ENCODE results near the gene DIPK1B. TPM values are rescaled to one million over a fixed set of nuclear protein-coding genes. Genes with fewer than 3 reads are reported as not detected.

Gene DIPK1B
- total RNA-seq, 4 donors from 2014 or later, result 3.2 to 26.3 (median 21.0) TPM

DNA sequence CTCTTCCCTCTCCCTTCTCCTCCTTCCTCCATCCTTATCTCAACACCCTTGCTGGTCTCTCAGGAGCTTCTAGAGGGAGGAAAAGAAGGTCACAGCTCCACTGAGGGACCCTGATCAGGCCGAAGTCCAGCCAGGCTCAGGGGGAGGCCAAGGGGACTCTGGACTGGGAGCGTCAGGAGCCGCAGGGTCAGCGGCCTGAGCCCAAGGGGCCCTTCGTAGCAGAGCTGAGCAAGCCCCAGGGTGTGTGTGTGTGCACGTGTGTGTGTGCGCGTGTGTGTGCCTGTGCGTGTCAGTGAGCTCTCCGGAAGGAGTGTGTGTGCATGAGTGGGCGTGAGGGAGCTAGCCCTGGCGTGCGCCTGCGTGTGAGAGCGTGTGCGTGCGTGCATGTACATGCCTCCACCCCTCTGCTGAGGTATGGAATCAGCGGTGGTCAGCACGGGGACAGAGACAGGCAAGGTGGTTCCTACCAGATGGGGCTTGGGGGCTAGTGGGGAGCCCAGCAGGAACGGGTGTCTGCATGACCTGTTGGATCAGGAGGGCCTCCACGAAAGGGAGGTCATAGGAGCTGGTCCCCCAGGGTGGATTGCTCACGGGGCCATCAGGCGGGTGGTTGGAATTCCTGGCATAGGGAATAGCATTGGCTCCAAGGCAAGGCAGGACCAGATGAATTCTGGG is 15.1 kb upstream of the DIPK1B start:
- Histone ChIP-seq H3K4me3 (no peak overlapping the region), H3K4me1 (no peaks in the 10 kb centered on the region), H3K27me3 (no peaks in the 10 kb centered on the region), H3K36me3 (no peaks in the 10 kb centered on the region), H3K9me3 (no peaks in the 10 kb centered on the region), H3K27ac (no peak overlapping the region)
- intact Hi-C loops (cut with DNase I; ENCODE audit: low total_unique reads), result no loop called here
- TF ChIP-seq, protein P1, sequence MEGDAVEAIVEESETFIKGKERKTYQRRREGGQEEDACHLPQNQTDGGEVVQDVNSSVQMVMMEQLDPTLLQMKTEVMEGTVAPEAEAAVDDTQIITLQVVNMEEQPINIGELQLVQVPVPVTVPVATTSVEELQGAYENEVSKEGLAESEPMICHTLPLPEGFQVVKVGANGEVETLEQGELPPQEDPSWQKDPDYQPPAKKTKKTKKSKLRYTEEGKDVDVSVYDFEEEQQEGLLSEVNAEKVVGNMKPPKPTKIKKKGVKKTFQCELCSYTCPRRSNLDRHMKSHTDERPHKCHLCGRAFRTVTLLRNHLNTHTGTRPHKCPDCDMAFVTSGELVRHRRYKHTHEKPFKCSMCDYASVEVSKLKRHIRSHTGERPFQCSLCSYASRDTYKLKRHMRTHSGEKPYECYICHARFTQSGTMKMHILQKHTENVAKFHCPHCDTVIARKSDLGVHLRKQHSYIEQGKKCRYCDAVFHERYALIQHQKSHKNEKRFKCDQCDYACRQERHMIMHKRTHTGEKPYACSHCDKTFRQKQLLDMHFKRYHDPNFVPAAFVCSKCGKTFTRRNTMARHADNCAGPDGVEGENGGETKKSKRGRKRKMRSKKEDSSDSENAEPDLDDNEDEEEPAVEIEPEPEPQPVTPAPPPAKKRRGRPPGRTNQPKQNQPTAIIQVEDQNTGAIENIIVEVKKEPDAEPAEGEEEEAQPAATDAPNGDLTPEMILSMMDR (IDR thresholded peaks at IDR 0.05), result no peak
- no peak for TF ChIP-seq POLR2A (IDR thresholded peaks at IDR 0.05)
- no peak for DNase-seq

DNA sequence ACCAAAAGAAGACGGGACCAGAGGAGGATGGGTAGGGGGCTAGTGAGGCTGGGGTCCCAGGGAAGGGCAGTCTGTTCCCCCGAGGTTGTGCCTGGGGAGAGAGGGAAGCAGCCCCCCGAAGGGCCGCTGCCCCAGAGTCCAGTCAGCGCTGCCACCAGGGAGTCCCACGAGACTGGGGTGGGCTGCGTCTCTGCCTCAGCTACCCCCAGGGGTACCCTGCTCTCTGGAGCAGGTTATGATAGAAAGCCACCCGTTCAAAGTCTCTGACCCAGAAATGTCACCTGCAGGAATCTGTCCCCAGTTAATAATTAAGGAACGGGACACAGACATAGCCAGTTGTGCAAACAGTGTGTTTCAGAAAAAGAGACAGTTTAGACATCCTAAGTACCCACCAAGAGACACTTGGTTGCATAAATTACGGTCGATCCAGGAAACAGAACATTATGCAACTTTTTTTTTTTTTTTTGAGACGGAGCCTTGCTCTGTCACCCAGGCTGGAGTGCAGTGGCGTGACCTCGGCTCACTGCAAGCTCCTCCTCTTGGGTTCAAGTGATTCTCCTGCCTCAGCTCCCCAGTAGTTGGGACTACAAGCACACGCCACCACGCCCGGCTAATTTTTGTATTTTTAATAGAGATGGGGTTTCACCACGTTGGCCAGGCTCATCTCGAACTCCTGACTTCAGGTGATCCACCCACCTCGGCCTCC is 14.4 kb upstream of the DIPK1B start:
- Histone ChIP-seq H3K9me3 (no peaks in the 10 kb centered on the region), H3K36me3 (no peaks in the 10 kb centered on the region), H3K27me3 (no peaks in the 10 kb centered on the region), H3K27ac (no peak overlapping the region), H3K4me3 (no peak overlapping the region), H3K4me1 (no peaks in the 10 kb centered on the region)
- no peak for DNase-seq
- intact Hi-C loops (cut with DNase I; ENCODE audit: low total_unique reads), result no loop called here
- no peak for TF ChIP-seq POLR2A (IDR thresholded peaks at IDR 0.05)
- TF ChIP-seq, protein P1 (IDR thresholded peaks at IDR 0.05), result no peak

DNA sequence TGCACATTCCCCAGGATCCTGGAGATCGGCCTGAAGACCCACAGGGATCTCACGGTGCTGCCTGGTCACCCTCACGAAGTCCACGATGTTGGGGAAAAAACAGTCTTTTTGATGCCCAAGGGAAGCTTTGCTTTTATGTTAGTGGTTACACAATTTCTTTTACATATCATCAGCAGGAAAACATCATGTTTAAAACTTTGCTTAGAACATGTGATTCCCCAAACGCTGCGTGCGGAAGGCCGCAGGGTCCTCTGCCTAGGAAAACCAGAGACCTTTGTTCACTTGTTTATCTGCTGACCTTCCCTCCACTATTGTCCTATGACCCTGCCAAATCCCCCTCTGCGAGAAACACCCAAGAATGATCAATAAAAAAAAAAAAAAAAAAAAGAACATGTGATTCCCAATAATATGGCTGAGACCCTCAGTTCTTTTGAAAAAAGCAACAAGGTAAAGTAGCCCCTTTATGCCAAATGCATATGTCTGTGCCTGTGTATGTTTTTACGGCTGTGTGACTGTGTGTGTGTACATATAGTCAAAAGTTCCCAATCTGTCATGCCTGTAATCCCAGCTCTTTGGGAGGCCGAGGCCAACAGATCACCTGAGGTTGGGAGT is 13.6 kb upstream of the DIPK1B start:
- TF ChIP-seq, protein P1 (IDR thresholded peaks at IDR 0.05), result no peak
- TF ChIP-seq POLR2A (IDR thresholded peaks at IDR 0.05), result no peak
- H3K9me3 ChIP-seq, result no peaks in the 10 kb centered on the region
- no peaks in the 10 kb centered on the region for H3K4me1 ChIP-seq
- H3K36me3 ChIP-seq, result no peaks in the 10 kb centered on the region
- H3K27ac ChIP-seq, result no peak overlapping the region
- H3K27me3 ChIP-seq, result no peaks in the 10 kb centered on the region
- intact Hi-C loops (cut with DNase I; ENCODE audit: low total_unique reads), result no loop called here
- no peak overlapping the region for H3K4me3 ChIP-seq
- DNase-seq, result no peak

DNA sequence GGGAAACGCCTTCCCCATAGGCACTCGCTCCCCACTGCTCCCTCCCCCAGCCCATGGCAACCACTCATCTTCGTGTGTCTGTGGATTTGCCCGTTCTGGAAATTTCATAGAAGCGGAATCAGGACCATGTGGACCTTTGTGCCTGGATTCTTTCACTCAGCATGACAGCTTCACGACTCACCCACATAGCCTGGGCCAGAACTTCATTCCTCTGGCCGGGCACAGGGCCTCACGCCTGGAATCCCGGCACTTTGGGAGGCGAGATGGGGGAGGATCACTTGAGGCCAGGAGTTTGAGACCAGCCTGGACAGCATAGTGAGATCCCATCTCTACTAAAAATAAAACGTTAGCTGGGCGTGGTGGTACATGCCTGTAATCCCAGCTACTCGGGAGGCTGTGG is 12.1 kb upstream of the DIPK1B start:
- intact Hi-C loops (cut with DNase I; ENCODE audit: low total_unique reads), result no loop called here
- H3K4me1 ChIP-seq, result no peaks in the 10 kb centered on the region
- H3K27ac ChIP-seq, result no peak overlapping the region
- no peak for DNase-seq
- no peaks in the 10 kb centered on the region for H3K36me3 ChIP-seq
- no peaks in the 10 kb centered on the region for H3K9me3 ChIP-seq
- no peak overlapping the region for H3K4me3 ChIP-seq
- no peak for TF ChIP-seq POLR2A (IDR thresholded peaks at IDR 0.05)
- TF ChIP-seq, protein P1 (IDR thresholded peaks at IDR 0.05), result no peak
- H3K27me3 ChIP-seq, result no peaks in the 10 kb centered on the region
